HG02571 (cell line): ENCODE measurements around the gene NOL4L.

Experiments used
- ATAC-seq: cut with Tn5 transposase; IDR thresholded peaks from one replicate; pipeline ENCODE4 v1.9.1; 2021; ENCODE audit warnings: mild to moderate bottlenecking, moderate library complexity; ENCODE audit not compliant: unreplicated experiment

Gene NOL4L

DNA sequence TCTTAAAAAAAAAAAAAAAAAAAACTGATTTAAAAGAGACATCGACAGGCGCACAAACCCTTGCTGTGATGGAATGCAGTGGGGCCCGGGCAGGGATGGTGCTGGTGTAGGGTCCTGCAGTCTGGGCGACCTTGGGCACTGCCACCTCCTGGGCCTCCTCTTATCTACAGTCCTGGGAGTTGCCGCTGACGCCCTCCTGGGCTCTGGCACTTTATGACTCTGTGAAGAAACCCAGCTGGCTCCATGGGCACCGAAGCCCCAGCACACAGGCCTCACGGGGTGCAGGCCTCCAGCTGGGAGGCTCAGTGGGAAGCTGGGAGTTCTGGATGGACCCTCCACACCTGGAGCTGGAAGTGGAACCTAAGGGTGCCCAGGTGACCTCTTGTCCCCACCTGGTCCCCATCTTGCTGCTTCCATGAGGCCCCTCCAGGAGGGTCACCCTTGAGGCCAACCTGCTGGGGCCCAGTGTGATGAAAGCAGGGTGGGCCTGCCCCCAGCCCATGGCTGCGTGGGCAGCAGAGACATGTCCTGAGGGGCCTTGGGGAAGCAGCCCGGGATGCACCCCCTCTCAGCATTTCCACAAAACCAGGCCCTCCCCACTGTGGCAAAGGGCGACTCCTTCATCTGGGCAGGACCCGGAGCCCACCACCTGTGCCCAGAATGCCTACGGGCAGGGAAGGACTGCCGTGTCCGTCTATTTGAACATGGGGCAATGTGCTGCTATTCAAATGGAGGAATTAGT is 122.1 kb downstream of the NOL4L start:
- no peak for ATAC-seq

DNA sequence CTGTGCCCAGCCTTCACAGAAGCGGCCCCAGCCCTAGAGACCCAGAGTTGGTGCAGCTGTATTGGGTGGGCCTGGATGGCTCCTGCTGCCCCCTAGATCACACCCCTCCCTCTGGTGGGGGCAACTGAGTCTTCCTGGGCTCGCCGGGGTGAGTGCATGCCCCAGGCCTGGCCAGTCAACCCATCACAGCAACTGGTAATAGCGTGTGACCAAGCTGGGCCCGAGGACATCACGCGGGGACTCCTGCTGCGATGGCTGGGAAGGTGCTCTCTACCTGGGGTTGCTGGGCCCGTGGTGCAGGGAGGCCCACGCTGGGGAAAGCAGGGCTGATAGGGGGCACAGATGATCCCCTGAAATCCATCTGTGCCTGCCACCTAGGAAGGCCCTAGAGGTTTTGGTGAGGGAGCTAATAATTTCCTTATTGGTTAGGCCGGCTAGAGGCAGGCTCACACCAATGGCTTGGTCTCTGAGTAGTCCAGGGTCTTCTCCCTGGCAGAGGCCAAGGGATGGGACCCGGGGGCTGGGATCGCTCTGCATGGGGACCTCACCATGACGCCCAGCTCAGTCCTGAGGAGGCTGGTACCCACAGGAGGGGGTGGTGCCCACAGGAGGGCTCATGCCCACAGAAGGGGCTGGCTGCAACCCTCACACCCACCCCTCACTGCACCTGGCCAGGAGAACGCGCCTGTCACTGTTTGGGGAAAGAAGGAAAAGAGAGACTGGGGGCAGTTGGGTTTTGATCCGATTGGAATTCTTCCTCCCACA is 123.1 kb downstream of the NOL4L start:
- ATAC-seq, result no peak

DNA sequence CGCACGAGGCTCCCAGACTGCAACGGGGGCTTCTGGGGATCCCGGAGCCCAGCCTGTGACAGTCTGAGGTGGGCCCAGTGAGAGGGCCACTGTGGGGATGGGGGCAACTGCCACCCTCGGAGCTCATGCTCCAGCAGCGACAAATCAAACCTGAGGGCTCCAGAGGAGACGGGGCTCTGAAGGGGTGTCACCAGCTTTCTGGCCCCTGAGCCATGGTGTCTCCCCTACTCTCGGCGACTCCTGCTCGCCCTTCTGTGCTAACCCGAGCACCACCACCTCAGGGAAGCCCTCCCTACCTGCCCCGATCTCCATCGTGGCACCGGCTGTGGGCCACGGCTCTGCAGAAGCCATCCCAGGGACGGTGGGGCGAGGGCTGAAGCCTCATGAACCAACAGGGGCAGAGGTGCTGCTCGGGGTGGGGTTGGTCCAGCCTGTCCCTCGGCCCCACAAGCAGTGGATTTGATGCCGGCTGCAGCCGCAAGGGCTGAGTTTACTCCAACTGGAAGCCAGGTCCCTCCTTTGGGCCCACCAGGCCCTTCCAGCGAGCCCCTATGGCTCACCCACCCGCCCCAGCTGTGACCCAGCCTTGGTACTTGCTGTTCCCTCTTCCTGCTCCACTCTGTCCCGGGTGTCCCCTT is 124.3 kb downstream of the NOL4L start:
- ATAC-seq, result no peak

DNA sequence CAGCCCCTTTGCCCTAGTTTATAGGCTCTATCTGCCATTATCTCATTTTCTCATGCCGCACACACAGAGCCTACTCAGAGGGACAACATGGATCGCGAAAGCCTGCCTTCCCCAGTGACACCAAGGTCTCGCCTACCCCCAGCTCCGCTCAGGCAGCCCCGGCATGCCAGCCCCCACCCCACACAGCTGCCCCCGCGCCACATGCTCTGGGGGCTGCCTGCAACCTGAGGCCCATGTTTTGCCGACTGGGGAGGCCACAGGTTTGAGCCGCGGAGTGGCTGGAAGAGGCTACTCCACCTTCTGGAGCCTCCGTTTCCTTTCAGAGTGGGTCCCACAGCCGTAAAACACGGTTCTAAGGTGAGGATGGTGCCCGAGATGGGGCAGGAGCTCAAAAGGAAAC is 124.9 kb downstream of the NOL4L start:
- no peak for ATAC-seq

DNA sequence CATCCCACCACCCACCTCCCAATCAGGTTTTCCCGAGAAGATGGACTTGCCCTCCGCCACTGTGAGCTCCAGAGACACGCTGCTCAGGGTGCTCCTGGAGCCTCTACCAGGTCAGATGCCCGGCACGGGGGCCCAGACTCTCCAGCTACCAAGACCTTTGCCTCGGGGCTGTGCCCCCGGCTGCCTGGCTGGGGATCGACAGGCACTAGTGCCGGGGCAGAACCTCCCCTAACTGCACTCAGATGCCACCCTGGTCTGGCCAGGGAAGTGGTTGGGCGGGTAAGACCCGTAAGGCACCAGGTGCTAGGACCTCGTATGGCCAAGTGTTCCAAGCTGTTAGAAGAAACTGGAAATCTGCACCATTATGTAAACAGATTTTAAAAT is 126.3 kb downstream of the NOL4L start:
- no peak for ATAC-seq

DNA sequence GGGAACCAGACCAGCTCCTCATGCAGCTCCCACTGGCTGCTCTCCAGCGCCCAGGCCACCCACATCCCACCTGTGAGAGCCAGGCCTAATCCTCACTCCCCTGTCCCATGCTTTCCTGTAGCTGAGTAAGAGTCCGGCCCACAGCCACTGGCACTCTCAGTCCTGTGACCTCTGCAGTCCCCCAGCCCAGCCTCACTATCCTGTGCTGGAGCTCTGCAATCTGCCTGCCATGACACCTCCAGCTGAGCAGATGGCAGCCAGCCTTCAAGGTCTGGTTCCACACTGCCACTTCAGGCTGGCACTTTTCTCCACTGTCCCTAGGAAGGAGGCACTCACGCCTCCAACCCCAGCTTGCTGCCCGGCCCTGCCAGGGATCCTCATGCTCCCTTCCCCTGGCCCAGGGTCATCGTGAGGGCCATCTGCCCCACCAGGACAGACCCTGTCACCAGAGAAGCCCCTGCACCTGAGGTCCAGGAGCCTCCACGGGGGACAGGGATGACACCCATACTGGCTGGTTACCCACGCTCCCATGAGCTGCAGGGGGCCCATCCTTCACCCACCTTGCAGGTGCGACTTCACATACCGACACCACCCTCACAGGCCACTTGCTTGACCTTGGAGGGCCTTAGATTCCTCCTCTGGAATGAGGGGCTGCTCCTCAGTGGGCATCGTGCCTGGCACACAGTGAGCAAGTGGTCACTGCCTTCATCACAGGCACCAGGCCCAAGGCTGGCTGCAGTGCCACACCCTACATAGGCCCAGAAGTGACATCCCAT is 126.9 kb downstream of the NOL4L start:
- ATAC-seq, result no peak

DNA sequence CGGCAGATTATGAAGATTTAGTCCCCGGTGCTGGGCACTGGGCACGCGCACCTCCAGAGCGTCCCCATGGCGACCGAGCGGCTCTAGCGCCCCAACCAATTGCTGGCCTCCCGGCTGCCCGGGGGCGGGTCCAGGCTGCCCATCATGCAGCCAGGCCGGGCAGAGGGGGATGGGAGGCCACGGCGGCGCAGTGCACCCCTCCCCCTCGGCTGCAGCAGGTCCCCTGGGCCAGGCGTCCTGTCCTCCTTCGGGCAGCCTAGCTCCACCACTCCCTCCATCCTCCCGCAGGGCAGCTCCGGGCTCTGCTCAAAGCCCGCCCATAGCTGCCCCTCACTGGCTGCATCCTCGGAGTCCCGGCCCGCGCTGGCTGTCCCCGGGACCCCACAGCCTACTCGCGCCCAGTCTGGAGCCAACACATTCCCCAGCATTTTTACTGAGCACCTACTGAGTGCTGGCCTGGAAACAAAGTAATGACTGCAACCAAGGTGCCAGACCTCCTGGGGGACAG is 127.6 kb downstream of the NOL4L start:
- no peak for ATAC-seq

DNA sequence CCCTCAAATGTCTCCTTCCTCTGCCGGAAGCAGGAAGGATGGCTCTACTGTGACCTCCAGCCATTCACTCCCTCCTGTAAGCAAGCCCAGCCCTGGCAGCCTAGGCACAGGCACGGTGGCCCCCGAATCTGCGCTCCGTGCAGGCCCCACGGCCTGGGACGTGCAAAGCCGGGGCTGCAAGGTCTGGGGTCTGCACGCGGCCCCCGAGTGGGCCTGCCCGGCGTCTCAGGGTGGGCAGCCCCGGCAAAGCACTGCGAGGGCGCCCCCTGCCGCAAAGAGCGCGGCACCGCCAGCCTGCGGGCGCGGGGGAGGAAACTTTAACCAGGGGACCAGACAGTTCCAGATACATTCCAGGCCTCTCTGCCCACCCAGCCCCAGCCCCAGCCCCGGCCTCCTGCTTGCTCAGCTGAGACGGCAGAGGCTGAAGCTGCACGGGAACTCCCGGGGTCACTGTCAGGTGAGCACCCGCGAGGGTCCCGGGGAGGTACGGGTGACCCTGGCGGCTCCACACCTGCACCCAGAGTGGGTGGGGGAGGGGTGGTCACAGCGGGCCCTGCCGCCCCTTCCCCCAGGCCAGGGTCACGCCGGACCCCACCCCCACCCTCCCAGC is 128.2 kb downstream of the NOL4L start:
- no peak for ATAC-seq

DNA sequence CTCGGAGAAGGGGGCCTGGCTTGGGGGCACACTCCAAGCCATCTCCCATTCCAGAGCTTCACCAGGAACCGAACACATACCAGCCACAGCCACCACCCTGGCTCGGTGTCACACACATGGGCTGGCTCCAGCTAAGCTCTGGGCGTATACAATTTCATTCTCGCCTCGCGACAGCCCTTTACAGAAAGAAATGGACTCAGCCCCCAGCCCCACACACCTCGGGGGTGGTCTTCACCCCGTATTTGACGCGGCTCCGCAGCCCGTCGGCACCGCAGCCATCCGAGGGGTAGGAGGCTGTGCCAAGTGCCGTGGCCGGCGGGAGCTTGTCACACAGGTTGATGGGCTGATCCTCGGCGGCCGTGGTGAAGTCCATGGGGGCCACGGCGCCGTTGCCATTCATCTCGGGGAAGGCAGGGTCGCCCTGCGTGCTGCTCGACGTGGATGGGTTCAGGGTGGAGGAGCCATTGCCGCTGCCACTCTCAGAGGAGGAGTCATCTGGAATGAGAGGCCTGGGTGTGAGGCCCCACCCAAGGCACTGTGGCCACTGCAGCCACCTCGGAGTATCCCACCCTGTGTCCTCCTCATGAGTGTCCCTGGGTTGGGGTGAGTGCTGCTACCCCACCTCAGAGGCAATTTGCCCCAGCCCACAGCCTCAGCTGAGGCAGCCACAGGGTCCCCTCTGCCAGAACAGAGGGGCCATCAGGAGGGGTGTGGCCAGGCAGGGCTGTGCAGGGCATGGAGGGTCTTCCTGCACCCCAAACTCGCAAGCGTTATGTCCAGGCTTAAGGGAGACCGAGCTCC is 129.0 kb downstream of the NOL4L start:
- no peak for ATAC-seq

DNA sequence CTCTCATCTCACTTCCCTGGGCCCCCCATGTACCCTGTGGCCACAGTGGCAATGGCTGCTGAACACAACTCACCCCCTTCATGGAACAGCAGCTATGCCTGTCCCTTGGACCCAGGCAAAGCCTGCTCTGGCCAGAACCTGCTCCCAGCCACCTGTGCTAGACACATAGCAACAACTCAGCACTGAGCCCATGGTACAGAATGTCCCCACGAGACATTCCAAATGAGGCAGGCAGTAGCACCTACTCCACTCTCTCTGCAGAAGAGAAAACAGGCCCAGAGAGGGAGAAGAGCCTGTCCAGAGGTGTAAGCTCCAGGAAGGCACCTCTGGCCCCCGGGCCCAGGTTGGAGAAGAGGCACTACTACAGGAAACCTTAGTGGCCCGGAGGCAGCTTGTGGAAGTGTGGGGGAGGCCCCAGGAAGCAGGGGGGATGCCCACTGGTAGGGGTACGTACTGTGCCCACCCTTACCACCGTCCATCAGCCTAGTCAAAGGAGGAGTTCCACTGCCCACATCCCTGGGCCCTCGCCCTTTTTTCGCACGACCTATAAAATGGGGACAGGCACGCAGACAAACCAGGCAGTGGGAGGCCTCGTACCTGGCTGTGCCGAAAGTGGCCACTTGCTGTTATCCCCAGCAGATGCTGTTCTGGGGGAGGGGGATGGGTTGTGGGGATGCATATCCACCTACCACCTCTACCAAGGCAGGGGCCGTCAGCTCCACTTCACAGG is 129.8 kb downstream of the NOL4L start:
- no peak for ATAC-seq

DNA sequence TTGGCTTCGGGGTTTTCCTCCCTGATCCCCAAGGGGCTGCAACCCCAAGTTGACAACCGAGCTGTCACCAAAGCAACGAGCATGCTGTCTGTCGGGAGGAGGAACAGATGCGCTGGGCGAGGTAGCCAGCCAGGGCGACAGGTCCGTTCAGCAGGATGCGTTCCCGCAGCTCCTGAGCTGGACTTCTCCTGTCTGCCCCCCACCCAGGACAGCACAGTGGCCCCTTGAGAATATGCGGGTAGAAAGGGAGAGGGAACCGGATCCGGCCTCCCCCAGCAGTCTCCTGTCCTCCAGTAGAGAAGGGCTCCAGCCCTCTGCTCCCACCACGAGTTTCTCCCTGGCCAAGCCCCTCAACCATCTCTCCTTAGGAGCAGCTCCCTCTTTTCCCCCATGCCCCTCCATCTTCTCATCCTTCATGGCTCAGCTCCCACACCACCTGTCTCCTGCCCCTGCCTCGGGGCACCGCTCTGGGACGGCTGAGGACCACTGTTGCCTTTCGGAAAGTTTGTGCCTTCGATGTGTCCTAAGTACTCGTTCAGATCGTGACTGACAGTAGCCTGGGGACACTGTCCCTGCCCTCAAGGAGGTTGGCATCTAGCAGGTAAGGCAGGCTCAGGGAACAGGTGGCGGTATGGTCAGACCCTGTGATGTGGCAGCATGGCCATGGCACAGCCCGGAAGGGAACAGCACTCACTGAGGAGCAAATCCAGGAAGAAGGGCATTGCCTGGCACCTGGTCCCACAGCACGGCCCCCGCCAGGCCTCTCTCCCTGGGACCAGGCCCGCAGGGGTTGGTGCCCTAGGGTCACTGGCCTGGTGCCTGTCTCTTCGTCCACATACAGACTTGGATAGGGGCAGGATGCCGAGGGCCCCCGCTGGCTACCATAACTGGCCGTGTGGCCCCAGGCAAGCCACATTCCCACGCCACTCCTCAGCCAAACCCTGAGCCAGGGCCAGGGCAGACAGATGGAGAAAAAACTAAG is 130.7 kb downstream of the NOL4L start:
- ATAC-seq, result no peak

DNA sequence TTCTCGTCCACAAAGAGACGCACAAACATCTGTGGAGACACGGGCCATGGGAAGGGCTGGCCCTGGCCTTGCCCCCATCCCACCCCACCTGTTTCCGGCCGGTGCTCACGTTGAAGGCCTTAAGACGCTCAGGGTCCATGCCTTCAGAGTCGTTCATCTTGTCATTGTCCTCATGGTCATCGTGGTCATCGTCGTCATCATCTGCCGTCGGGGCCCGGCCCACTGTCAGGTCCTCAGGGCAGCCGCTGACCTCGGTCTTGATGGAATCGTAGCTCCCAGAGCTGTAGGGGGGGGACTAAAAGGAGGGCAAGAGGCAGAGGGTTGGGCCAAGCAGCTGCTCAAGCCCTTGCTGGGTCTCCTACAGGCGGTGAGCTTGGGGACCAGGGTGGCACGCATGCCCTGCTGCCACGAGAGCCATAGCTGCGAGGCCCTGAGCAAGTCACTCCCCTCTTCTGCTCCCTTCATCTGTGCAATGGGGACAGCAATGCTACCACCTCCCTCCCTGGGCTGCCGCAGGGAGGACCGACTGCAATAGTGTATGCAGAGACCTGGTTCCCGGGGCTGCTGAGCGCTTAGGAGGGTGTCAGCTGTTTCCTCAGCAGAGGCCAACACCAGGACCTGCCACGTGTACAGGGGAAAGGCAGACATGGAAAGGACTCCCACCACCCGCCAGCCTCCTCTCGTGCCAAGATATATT is 131.5 kb downstream of the NOL4L start:
- no peak for ATAC-seq

DNA sequence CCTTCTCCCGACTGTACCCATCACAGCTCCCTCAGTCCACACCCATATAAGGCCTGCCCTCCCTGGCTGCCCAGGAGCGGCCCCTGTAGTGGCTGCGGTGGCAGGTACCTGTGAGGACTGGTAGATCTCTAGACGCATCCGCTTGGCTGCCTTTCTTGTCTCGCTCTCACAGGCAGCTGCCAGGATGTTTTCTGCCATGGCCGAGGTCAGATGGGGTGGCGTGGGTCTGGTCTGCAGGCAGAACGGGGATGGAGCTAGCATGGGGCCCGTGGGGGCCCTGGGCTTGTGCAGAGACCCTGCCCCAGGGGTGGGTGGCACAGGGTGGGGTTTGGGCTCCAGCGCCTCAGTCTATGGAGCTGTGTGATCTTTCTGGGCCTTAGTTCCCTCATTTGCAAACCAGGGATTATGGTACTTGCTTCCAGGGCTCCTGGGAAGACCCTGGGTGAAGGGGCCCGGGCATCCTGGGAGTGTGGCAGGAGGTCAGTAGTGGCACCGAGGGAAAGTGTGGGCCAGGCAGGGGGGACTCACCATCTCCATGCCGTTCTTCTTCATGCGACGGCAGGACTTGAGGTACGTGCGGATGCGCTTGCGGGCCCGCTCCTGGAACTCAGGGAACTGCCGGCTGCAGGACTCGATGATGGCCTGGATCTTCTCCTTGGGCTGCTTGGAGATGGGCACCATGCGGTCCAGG is 132.2 kb downstream of the NOL4L start:
- ATAC-seq, result no peak

DNA sequence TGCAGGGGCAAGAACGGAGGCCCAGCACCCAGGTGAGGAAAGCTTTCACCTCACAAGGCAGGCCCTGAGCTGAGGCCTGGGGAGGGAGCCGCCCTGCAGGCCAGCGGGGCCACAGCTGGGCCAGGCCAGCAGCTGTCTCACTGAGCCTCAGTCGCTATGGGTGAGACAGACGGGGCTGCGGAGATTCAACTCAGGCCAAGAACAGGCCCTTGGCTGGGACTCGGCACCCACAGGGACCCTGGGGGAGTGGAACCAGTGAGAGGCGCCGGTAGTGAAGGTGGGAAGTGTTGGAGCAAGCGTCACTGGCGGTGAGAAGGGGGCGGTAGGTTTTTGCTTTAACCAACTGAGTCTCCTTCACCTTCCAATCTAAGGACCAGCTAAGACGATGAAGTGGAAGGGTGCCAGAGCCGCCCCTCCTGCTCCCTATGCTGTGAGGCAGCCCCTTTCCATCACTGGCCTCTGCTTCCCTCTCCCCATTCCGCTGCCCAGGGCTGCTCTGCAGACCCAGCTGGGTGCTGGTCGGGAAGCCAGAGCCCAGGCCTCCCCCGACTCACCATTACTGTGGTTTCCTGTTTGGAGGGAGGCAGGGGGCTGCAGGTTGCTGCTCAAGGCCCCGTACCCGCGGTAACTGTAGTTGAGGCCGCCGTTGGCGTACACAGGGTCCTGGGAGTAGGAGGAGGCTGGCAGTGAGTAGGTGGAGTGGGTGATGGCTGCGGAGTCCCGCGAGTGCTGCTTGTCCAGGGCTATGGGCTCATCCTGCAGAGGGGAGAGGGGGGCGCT is 133.3 kb downstream of the NOL4L start:
- ATAC-seq, result no peak

DNA sequence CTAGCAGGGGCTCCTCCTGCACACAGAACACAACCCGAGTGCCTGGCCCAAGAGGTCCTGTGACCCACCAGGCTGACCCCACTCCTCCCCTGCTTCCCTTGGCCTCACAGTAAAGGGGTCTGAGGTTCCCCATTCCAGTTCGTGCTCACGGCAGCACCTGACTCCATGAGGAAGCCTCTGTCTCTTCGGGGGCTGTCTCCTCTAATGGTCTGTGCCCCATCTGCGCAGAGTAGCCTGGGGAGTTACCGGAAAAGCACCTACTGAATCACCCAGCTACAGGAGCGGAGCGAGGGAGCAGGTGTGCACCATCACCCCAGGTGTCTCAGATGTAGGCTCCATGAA is 133.8 kb downstream of the NOL4L start:
- ATAC-seq, result no peak

DNA sequence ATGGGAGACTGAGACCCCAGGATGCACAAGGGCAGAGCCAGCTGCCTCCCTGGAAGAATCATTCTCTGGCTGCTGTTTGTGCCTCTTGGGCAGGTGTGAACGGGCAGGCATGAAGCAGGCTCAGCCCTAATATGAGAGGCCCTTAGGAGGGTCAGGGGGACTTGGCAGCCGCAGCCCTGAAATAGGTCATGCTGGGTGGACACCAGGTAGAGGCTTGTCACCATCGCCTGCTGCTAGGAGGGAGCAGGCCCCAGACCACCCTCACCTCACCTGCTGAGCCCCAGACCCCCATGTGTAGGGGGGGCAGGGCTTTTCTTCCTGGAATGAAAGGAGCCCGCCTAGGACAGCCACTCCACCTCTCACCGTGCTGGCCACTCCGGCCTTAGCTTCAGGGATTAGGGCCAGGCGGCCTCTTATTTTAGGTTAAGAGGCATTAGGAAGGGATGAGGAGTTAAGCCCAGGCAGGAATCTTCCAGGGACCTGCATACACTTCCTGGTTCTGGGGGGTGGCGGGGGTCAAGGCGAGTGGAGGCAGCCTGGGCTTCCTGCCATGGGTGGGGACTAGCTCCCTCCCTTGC is 134.6 kb downstream of the NOL4L start:
- no peak for ATAC-seq
